GM08714 (cell line): ENCODE measurements around the gene IQSEC1.
"Not testable (repeated sequence)": the region's sequence is repeated elsewhere in the genome, so short reads cannot be mapped to it uniquely, and the experiment has no call there.

Source experiments
- H3K4me3 ChIP-seq: fragments of 200-500 bp; sonication (Bioruptor generic); 2 replicates; pipeline ENCODE4 v1.5.1; 2014; ENCODE audit warnings: mild to moderate bottlenecking, low read length, inconsistent platforms
- ZNF274 ChIP-seq: IDR thresholded peaks from 2 replicates; pipeline ENCODE4 v1.6.1; 2012; ENCODE audit warnings: mild to moderate bottlenecking, low read depth, low read length

IQSEC1 gene

GRCh38 chr3:12890610-12891390, 182.4 kb downstream of the IQSEC1 start:
- TF ChIP-seq ZNF274 = no peak
- H3K4me3 ChIP-seq = no peak overlapping the region

GRCh38 chr3:12886736-12887135, 186.5 kb downstream of the IQSEC1 start:
- no peak overlapping the region for H3K4me3 ChIP-seq
- TF ChIP-seq ZNF274 = no peak

GRCh38 chr3:12886106-12886679, 187.0 kb downstream of the IQSEC1 start:
- TF ChIP-seq ZNF274 = no peak
- H3K4me3 ChIP-seq = no peak overlapping the region

GRCh38 chr3:12885583-12885930, 187.7 kb downstream of the IQSEC1 start:
- TF ChIP-seq ZNF274 = no peak

GRCh38 chr3:12884790-12885582, 188.2 kb downstream of the IQSEC1 start:
- TF ChIP-seq ZNF274 = no peak
- no peak overlapping the region for H3K4me3 ChIP-seq

More at GRCh38 chr3:12885583-12885930, 187.7 kb downstream of the IQSEC1 start:
- no peak overlapping the region for H3K4me3 ChIP-seq

- no peak for TF ChIP-seq ZNF274
- H3K4me3 ChIP-seq = no peak overlapping the region
Observed at GRCh38 chr3:12884186-12884680, 189.0 kb downstream of the IQSEC1 start.

- H3K4me3 ChIP-seq = no peak overlapping the region
- TF ChIP-seq ZNF274 = no peak
Observed at GRCh38 chr3:12882336-12883310, 190.6 kb downstream of the IQSEC1 start.

- not testable (repeated sequence) for H3K4me3 ChIP-seq
Observed at GRCh38 chr3:12881858-12882257, 191.4 kb downstream of the IQSEC1 start.

- TF ChIP-seq ZNF274 = no peak
- H3K4me3 ChIP-seq = no peak overlapping the region
Observed at GRCh38 chr3:12879191-12879815, 193.9 kb downstream of the IQSEC1 start.

GRCh38 chr3:12878758-12879157, 194.5 kb downstream of the IQSEC1 start:
- H3K4me3 ChIP-seq = not testable (repeated sequence)

- no peak for TF ChIP-seq ZNF274
- no peak overlapping the region for H3K4me3 ChIP-seq
Observed at GRCh38 chr3:12878141-12878574, 195.1 kb downstream of the IQSEC1 start.

- TF ChIP-seq ZNF274 = no peak
Observed at GRCh38 chr3:12877040-12877439, 196.2 kb downstream of the IQSEC1 start.

More at GRCh38 chr3:12877040-12877439, 196.2 kb downstream of the IQSEC1 start:
- no peak overlapping the region for H3K4me3 ChIP-seq
